H9 (cell line): ENCODE data around the gene SPDEF. TPM values are rescaled to one million over a fixed set of nuclear protein-coding genes. Genes with fewer than 3 reads are reported as not detected.

Source experiments
- DNase-seq: peaks from one replicate; pipeline ENCODE4 v3.0.0-alpha.2; 2017
- H2AFZ ChIP-seq: one replicate; pipeline ENCODE4 v1.6.1; 2013; ENCODE audit warnings: mild to moderate bottlenecking, low read length, control low read depth, moderate library complexity
- H2AK5ac ChIP-seq: 2 replicates; pipeline ENCODE4 v1.6.1; 2013; ENCODE audit warnings: low read length, control low read depth, mixed read lengths; ENCODE audit not compliant: insufficient read length
- H2BK120ac ChIP-seq: one replicate; pipeline ENCODE4 v1.6.1; 2013; ENCODE audit warnings: low read depth, mild to moderate bottlenecking, low read length, control low read depth, inconsistent platforms; ENCODE audit not compliant: poor library complexity, severe bottlenecking
- H2BK12ac ChIP-seq: 2 replicates; pipeline ENCODE4 v1.6.1; 2013; ENCODE audit warnings: low read length, control low read depth, mixed read lengths, low read depth; ENCODE audit not compliant: insufficient read length
- H2BK15ac ChIP-seq: 2 replicates; pipeline ENCODE4 v1.6.1; 2013; ENCODE audit warnings: low read depth, low read length, control low read depth
- H2BK20ac ChIP-seq: one replicate; pipeline ENCODE4 v1.6.1; 2013; ENCODE audit warnings: low read depth, mild to moderate bottlenecking, low read length, control low read depth, inconsistent platforms; ENCODE audit not compliant: poor library complexity, severe bottlenecking
- H2BK5ac ChIP-seq: 2 replicates; pipeline ENCODE4 v1.6.1; 2013; ENCODE audit warnings: low read length, control low read depth, mixed read lengths; ENCODE audit not compliant: insufficient read length
- H3K14ac ChIP-seq: 2 replicates; pipeline ENCODE4 v1.6.1; 2013; ENCODE audit warnings: low read length, control low read depth; ENCODE audit not compliant: insufficient read depth
- H3K18ac ChIP-seq: 2 replicates; pipeline ENCODE4 v1.6.1; 2013; ENCODE audit warnings: low read depth, mild to moderate bottlenecking, mixed read lengths, low read length, control low read depth; ENCODE audit not compliant: insufficient read length
- H3K23ac ChIP-seq: 2 replicates; pipeline ENCODE4 v1.6.1; 2013; ENCODE audit warnings: low read length, control low read depth, mixed read lengths, low read depth; ENCODE audit not compliant: insufficient read length
- H3K23me2 ChIP-seq: 2 replicates; pipeline ENCODE4 v1.6.1; 2013; ENCODE audit warnings: low read depth, mild to moderate bottlenecking, mixed read lengths, low read length, control low read depth; ENCODE audit not compliant: insufficient read length, poor library complexity, severe bottlenecking
- H3K27ac ChIP-seq: 2 replicates; pipeline ENCODE4 v1.5.1; 2013; ENCODE audit warnings: low read length, control low read depth, mixed read lengths, low read depth; ENCODE audit not compliant: insufficient read length
- H3K27me3 ChIP-seq: 2 replicates; pipeline ENCODE4 v1.6.1; 2013; ENCODE audit warnings: low read length, control low read depth, inconsistent platforms; ENCODE audit not compliant: insufficient read depth
- H3K4ac ChIP-seq: 2 replicates; pipeline ENCODE4 v1.6.1; 2013; ENCODE audit warnings: low read depth, mild to moderate bottlenecking, control low read depth, inconsistent platforms, low read length, moderate library complexity
- H3K4me1 ChIP-seq: 2 replicates; pipeline ENCODE4 v1.6.1; 2013; ENCODE audit warnings: low read length, control low read depth, inconsistent platforms; ENCODE audit not compliant: insufficient read depth
- H3K4me2 ChIP-seq: 2 replicates; pipeline ENCODE4 v1.6.1; 2013; ENCODE audit warnings: low read length, control low read depth, mixed read lengths; ENCODE audit not compliant: insufficient read length, insufficient read depth
- H3K56ac ChIP-seq: 2 replicates; pipeline ENCODE4 v1.6.1; 2013; ENCODE audit warnings: low read depth, mild to moderate bottlenecking, mixed read lengths, low read length, control low read depth; ENCODE audit not compliant: insufficient read length
- H3K79me1 ChIP-seq: 2 replicates; pipeline ENCODE4 v1.6.1; 2013; ENCODE audit warnings: low read depth, mild to moderate bottlenecking, moderate library complexity, low read length, control low read depth, inconsistent platforms; ENCODE audit not compliant: insufficient read depth, poor library complexity, severe bottlenecking
- H3K79me2 ChIP-seq: 2 replicates; pipeline ENCODE4 v1.6.1; 2013; ENCODE audit warnings: low read length, control low read depth, inconsistent platforms; ENCODE audit not compliant: insufficient read depth
- H3K9ac ChIP-seq: 2 replicates; pipeline ENCODE4 v1.6.1; 2013; ENCODE audit warnings: low read length, control low read depth, mixed read lengths; ENCODE audit not compliant: insufficient read length; ENCODE audit errors: extremely low read depth
- H3K9me3 ChIP-seq: one replicate; pipeline ENCODE4 v1.6.1; 2013; ENCODE audit warnings: low read depth, low read length, inconsistent platforms; ENCODE audit not compliant: control insufficient read depth
- H3T11ph ChIP-seq: one replicate; pipeline ENCODE4 v1.6.1; 2013; ENCODE audit warnings: mild to moderate bottlenecking, low read length, control low read depth, inconsistent platforms
- H4K20me1 ChIP-seq: one replicate; pipeline ENCODE4 v1.6.1; 2013; ENCODE audit not compliant: control insufficient read depth, insufficient read length, insufficient read depth
- H4K5ac ChIP-seq: 2 replicates; pipeline ENCODE4 v1.6.1; 2013; ENCODE audit warnings: low read depth, mild to moderate bottlenecking, mixed read lengths, low read length, control low read depth; ENCODE audit not compliant: insufficient read length
- H4K8ac ChIP-seq: replicated peaks from 2 replicates; pipeline ENCODE4 v1.6.1; 2013; ENCODE audit warnings: low read length, control low read depth, mixed read lengths, low read depth; ENCODE audit not compliant: insufficient read length
- H4K91ac ChIP-seq: 2 replicates; pipeline ENCODE4 v1.6.1; 2013; ENCODE audit warnings: low read depth, mild to moderate bottlenecking, moderate library complexity, mixed read lengths, low read length, control low read depth; ENCODE audit not compliant: insufficient read length
- H3K27ac Mint-ChIP-seq, 3 experiments: 2 replicates in 2 of 3; 3 replicates in 1 of 3; pipeline ENCODE4 v1.8.0; 2020 to 2021; ENCODE audit warnings: mixed read lengths in 3 of 3, mild to moderate bottlenecking in 1 of 3, moderate library complexity in 1 of 3
- H3K27me3 Mint-ChIP-seq: 2 replicates; pipeline ENCODE4 v1.8.0; 2021; ENCODE audit warnings: low read depth, mild to moderate bottlenecking, moderate library complexity, mixed read lengths
- H3K36me3 Mint-ChIP-seq, 3 experiments: 2 replicates in 2 of 3; 3 replicates in 1 of 3; pipeline ENCODE4 v1.8.0; 2020 to 2021; ENCODE audit warnings: low read depth in 3 of 3, mixed read lengths in 3 of 3; ENCODE audit not compliant: insufficient read depth in 1 of 3
- H3K4me1 Mint-ChIP-seq, 2 experiments: 2 replicates each; pipeline ENCODE4 v1.8.0; 2020; ENCODE audit warnings: mixed read lengths in 2 of 2
- H3K4me3 Mint-ChIP-seq, 2 experiments: 2 replicates in 1 of 2; 3 replicates in 1 of 2; pipeline ENCODE4 v1.8.0; 2020 to 2021; ENCODE audit warnings: mild to moderate bottlenecking in 2 of 2, mixed read lengths in 2 of 2, moderate library complexity in 1 of 2
- H3K9me3 Mint-ChIP-seq, 2 experiments: 2 replicates in 1 of 2; 3 replicates in 1 of 2; pipeline ENCODE4 v1.8.0; 2020; ENCODE audit warnings: mild to moderate bottlenecking in 2 of 2, mixed read lengths in 2 of 2, moderate library complexity in 1 of 2
- CTCF ChIP-seq: fragments of 200-600 bp; sonication (generic); conservative IDR thresholded peaks from 3 replicates; pipeline ENCODE4 v1.8.0; 2021; ENCODE audit warnings: antibody characterized with exemption, mild to moderate bottlenecking
- WGBS: extraction: QIAGEN DNeasy Blood & Tissue Kit; methylation state at CpG from one replicate; pipeline ENCODE4 v1.1.7; 2013; ENCODE audit warnings: missing lambda C conversion rate, low lambda C conversion rate, mixed read lengths; ENCODE audit not compliant: insufficient read length; ENCODE audit errors: extremely low coverage; 5-methylcytosine and 5-hydroxymethylcytosine counted together
- total RNA-seq: library from RNA; stranded (reverse); gene quantifications from 2 replicates; pipeline ENCODE4 v1.2.1, GENCODE V29; 2021

Gene SPDEF
- total RNA-seq, 1 experiment from 2014 or later: 0.15 TPM

- H3K14ac ChIP-seq: no peak overlapping the region
- no peak overlapping the region for H3K18ac ChIP-seq
- H2AK5ac ChIP-seq: no peak overlapping the region
- H3K27me3 Mint-ChIP-seq: no peaks in the 10 kb centered on the region; the same call in 1 of the 2 replicates
- no peaks in the 10 kb centered on the region; the same call in 1 of the 2 replicates for H3K4me1 ChIP-seq
- no peaks in the 10 kb centered on the region for H3K9me3 ChIP-seq
- H3K79me1 ChIP-seq: no peaks in the 10 kb centered on the region
- H3K36me3 Mint-ChIP-seq: peaks cover 0 to 4% (median 0%) of the 10 kb centered on the region in 3 experiments; a peak in 2 of 7 replicates
- no peak overlapping the region for H3K56ac ChIP-seq
- H2BK12ac ChIP-seq: no peak overlapping the region
- H4K20me1 ChIP-seq: no peaks in the 10 kb centered on the region
- H4K8ac ChIP-seq: no peak overlapping the region
- H3K79me2 ChIP-seq: no peaks in the 10 kb centered on the region
- DNase-seq: no peak
- H3K27ac ChIP-seq: no peak overlapping the region
- H3K27ac Mint-ChIP-seq: peak overlapping the region in 1 of 3 experiments; percentile 68; a peak in 2 of 7 replicates
- no peak overlapping the region for H2BK20ac ChIP-seq
- H3K4me3 Mint-ChIP-seq: no peak overlapping the region
- no peak overlapping the region for H4K5ac ChIP-seq
- no peaks in the 10 kb centered on the region for H3K23me2 ChIP-seq
- H3K27me3 ChIP-seq: no peaks in the 10 kb centered on the region
- H3K9ac ChIP-seq: no peak overlapping the region
- no peak overlapping the region for H3K23ac ChIP-seq
- no peak overlapping the region for H2BK5ac ChIP-seq
- H2BK120ac ChIP-seq: no peak overlapping the region
- no peak overlapping the region for H3T11ph ChIP-seq
- no peak overlapping the region for H3K4me2 ChIP-seq
- H3K4ac ChIP-seq: no peak overlapping the region
- no peak overlapping the region for H4K91ac ChIP-seq
- no CpG with 5 or more reads among the region's 8 CpGs for whole genome bisulfite sequencing
- H3K4me1 Mint-ChIP-seq: peaks cover 21 to 32% of the 10 kb centered on the region in 2 experiments
- H3K9me3 Mint-ChIP-seq: no peaks in the 10 kb centered on the region; a peak in 1 of 5 replicates
- no peak overlapping the region for H2AFZ ChIP-seq
- no peak overlapping the region for H2BK15ac ChIP-seq
- TF ChIP-seq CTCF: no peak
Measured at GRCh38 chr6:34573567-34574183, 17.5 kb upstream of the SPDEF start.
